GM21737 (cell line): ENCODE results near the gene PEX5.
A peak's percentile ranks its signal among the peaks of the same experiment; 100 is the strongest.

Experiments used
- ATAC-seq: cut with Tn5 transposase; IDR thresholded peaks from one replicate; pipeline ENCODE4 v1.9.1; 2021; ENCODE audit warnings: mild to moderate bottlenecking, moderate library complexity; ENCODE audit not compliant: unreplicated experiment

PEX5 gene

GRCh38 chr12:7189398-7190267 lies at the start of gene PEX5:
PEX5 (plus strand) TSS chr12:7189686; CDS start chr12:7190378, 692 bp downstream.
- ATAC-seq = peak; percentile 94

GRCh38 chr12:7141351-7142005 lies 48.0 kb upstream of the PEX5 start:
- no peak for ATAC-seq

- ATAC-seq = no peak
Observed at GRCh38 chr12:7142056-7142644, 47.3 kb upstream of the PEX5 start.

GRCh38 chr12:7142809-7143465 lies 46.5 kb upstream of the PEX5 start:
- no peak for ATAC-seq

- ATAC-seq = no peak
Observed at GRCh38 chr12:7143564-7143963, 45.9 kb upstream of the PEX5 start.

- no peak for ATAC-seq
Observed at GRCh38 chr12:7144414-7145120, 44.9 kb upstream of the PEX5 start.

- ATAC-seq = no peak
Observed at GRCh38 chr12:7145671-7146070, 43.8 kb upstream of the PEX5 start.

- ATAC-seq = no peak
Observed at GRCh38 chr12:7146228-7146627, 43.3 kb upstream of the PEX5 start.

- ATAC-seq = no peak
Observed at GRCh38 chr12:7146906-7147305, 42.6 kb upstream of the PEX5 start.

- ATAC-seq = no peak
Observed at GRCh38 chr12:7150356-7150755, 39.1 kb upstream of the PEX5 start.

- no peak for ATAC-seq
Observed at GRCh38 chr12:7150841-7151240, 38.6 kb upstream of the PEX5 start.

GRCh38 chr12:7151532-7151931 lies 38.0 kb upstream of the PEX5 start:
- no peak for ATAC-seq

- ATAC-seq = no peak
Observed at GRCh38 chr12:7152818-7153217, 36.7 kb upstream of the PEX5 start.

- no peak for ATAC-seq
Observed at GRCh38 chr12:7154042-7154441, 35.4 kb upstream of the PEX5 start.

- no peak for ATAC-seq
Observed at GRCh38 chr12:7154901-7155470, 34.5 kb upstream of the PEX5 start.

GRCh38 chr12:7155471-7156034 lies 33.9 kb upstream of the PEX5 start:
- ATAC-seq = no peak

GRCh38 chr12:7156259-7157197 lies 33.0 kb upstream of the PEX5 start:
- no peak for ATAC-seq

- ATAC-seq = no peak
Observed at GRCh38 chr12:7157391-7157790, 32.1 kb upstream of the PEX5 start.
